ENCODE data around the gene SPTBN1. TPM values are rescaled to one million over a fixed set of nuclear protein-coding genes. Genes with fewer than 3 reads are reported as not detected.
A peak's percentile ranks its signal among the peaks of the same experiment; 100 is the strongest.

Gene SPTBN1
- total and polyA plus RNA-seq, 9 of the 15 experiments (the other 6 are each of a cell fraction or from before 2014, with no cell fraction given): 8.9 to 66.8 (median 31.4) TPM

DNA sequence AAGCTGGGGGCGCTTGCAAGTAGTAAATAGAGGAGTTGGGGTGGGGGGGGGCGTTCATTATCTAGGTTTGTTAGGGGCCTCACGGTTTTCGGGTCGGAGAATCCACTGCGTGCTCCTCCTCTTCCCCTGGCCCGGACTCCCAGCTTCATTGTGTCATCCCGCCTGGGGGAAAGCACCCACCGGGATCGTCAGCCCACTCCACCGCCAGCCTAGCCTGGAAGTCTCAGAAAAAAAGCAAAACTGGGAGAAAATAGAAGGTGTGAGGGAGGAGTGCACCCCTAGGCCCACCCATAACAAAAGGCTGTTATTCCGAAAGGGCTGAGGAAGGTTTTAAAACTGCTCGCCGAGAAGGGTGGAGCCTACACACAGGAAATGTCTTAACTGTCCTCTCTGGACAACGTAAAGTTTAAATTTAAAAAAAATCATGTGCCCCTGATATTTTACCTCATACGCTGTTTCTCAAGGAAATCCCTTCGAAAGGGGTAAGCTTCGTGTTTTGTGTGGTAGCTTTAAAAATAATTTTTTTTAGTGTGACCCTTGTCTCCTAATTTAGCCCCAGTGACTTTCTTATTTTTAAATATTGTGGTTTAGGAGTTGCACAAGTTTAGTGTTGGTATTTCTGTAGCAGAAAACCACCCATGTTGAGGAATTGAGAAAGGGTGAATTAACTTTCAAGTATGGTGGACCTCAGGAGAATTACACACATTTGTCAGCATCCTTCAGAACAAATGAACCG lies 104.2 kb downstream of the SPTBN1 start (continued):
- TF ChIP-seq, protein P1, sequence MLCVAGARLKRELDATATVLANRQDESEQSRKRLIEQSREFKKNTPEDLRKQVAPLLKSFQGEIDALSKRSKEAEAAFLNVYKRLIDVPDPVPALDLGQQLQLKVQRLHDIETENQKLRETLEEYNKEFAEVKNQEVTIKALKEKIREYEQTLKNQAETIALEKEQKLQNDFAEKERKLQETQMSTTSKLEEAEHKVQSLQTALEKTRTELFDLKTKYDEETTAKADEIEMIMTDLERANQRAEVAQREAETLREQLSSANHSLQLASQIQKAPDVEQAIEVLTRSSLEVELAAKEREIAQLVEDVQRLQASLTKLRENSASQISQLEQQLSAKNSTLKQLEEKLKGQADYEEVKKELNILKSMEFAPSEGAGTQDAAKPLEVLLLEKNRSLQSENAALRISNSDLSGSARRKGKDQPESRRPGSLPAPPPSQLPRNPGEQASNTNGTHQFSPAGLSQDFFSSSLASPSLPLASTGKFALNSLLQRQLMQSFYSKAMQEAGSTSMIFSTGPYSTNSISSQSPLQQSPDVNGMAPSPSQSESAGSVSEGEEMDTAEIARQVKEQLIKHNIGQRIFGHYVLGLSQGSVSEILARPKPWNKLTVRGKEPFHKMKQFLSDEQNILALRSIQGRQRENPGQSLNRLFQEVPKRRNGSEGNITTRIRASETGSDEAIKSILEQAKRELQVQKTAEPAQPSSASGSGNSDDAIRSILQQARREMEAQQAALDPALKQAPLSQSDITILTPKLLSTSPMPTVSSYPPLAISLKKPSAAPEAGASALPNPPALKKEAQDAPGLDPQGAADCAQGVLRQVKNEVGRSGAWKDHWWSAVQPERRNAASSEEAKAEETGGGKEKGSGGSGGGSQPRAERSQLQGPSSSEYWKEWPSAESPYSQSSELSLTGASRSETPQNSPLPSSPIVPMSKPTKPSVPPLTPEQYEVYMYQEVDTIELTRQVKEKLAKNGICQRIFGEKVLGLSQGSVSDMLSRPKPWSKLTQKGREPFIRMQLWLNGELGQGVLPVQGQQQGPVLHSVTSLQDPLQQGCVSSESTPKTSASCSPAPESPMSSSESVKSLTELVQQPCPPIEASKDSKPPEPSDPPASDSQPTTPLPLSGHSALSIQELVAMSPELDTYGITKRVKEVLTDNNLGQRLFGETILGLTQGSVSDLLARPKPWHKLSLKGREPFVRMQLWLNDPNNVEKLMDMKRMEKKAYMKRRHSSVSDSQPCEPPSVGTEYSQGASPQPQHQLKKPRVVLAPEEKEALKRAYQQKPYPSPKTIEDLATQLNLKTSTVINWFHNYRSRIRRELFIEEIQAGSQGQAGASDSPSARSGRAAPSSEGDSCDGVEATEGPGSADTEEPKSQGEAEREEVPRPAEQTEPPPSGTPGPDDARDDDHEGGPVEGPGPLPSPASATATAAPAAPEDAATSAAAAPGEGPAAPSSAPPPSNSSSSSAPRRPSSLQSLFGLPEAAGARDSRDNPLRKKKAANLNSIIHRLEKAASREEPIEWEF (CRISPR knock-in tag; IDR thresholded peaks at IDR 0.05): no peak
- TF ChIP-seq, protein P2, sequence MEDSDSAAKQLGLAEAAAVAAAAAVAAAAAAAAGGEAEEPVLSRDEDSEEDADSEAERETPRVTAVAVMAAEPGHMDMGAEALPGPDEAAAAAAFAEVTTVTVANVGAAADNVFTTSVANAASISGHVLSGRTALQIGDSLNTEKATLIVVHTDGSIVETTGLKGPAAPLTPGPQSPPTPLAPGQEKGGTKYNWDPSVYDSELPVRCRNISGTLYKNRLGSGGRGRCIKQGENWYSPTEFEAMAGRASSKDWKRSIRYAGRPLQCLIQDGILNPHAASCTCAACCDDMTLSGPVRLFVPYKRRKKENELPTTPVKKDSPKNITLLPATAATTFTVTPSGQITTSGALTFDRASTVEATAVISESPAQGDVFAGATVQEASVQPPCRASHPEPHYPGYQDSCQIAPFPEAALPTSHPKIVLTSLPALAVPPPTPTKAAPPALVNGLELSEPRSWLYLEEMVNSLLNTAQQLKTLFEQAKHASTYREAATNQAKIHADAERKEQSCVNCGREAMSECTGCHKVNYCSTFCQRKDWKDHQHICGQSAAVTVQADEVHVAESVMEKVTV (CRISPR knock-in tag; IDR thresholded peaks at IDR 0.05): no peak
- TF ChIP-seq ZFX (CRISPR knock-in tag; IDR thresholded peaks at IDR 0.05): peak; percentile 64
- no peak for TF ChIP-seq PHB (CRISPR knock-in tag; IDR thresholded peaks at IDR 0.05)
- TF ChIP-seq RBM22 (IDR thresholded peaks at IDR 0.05; ENCODE audit: low read depth, low read length, poor library complexity, severe bottlenecking): no peak
- TF ChIP-seq POLR2G (IDR thresholded peaks at IDR 0.05; ENCODE audit: low read depth, low read length): peak; percentile 47; the same call in 1 of the 2 replicates
- TF ChIP-seq TAF7 (tag; IDR thresholded peaks at IDR 0.05): no peak
- no peak for TF ChIP-seq TRIM24 (IDR thresholded peaks at IDR 0.05)
- no peak for TF ChIP-seq ZNF79 (CRISPR knock-in tag; IDR thresholded peaks at IDR 0.05; ENCODE audit: low read depth)
- no peak for TF ChIP-seq ZNF134 (CRISPR knock-in tag; conservative IDR thresholded peaks at IDR 0.05)
- TF ChIP-seq, protein P3, sequence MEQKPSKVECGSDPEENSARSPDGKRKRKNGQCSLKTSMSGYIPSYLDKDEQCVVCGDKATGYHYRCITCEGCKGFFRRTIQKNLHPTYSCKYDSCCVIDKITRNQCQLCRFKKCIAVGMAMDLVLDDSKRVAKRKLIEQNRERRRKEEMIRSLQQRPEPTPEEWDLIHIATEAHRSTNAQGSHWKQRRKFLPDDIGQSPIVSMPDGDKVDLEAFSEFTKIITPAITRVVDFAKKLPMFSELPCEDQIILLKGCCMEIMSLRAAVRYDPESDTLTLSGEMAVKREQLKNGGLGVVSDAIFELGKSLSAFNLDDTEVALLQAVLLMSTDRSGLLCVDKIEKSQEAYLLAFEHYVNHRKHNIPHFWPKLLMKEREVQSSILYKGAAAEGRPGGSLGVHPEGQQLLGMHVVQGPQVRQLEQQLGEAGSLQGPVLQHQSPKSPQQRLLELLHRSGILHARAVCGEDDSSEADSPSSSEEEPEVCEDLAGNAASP (IDR thresholded peaks at IDR 0.05): no peak
- TF ChIP-seq, protein P4, sequence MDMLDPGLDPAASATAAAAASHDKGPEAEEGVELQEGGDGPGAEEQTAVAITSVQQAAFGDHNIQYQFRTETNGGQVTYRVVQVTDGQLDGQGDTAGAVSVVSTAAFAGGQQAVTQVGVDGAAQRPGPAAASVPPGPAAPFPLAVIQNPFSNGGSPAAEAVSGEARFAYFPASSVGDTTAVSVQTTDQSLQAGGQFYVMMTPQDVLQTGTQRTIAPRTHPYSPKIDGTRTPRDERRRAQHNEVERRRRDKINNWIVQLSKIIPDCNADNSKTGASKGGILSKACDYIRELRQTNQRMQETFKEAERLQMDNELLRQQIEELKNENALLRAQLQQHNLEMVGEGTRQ (CRISPR knock-in tag; IDR thresholded peaks at IDR 0.05): no peak
- TF ChIP-seq CXXC5 (CRISPR knock-in tag; IDR thresholded peaks at IDR 0.05): 0 out of 2 replicates have a peak, but pooled peaks have one; percentile 11
- TF ChIP-seq, protein P5, sequence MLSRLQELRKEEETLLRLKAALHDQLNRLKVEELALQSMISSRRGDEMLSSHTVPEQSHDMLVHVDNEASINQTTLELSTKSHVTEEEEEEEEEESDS (CRISPR knock-in tag; IDR thresholded peaks at IDR 0.05): no peak
- no peak for TF ChIP-seq KDM5B (IDR thresholded peaks at IDR 0.05; ENCODE audit: insufficient replicate concordance, low read depth, low read length)
- TF ChIP-seq, protein P6, sequence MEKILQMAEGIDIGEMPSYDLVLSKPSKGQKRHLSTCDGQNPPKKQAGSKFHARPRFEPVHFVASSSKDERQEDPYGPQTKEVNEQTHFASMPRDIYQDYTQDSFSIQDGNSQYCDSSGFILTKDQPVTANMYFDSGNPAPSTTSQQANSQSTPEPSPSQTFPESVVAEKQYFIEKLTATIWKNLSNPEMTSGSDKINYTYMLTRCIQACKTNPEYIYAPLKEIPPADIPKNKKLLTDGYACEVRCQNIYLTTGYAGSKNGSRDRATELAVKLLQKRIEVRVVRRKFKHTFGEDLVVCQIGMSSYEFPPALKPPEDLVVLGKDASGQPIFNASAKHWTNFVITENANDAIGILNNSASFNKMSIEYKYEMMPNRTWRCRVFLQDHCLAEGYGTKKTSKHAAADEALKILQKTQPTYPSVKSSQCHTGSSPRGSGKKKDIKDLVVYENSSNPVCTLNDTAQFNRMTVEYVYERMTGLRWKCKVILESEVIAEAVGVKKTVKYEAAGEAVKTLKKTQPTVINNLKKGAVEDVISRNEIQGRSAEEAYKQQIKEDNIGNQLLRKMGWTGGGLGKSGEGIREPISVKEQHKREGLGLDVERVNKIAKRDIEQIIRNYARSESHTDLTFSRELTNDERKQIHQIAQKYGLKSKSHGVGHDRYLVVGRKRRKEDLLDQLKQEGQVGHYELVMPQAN (IDR thresholded peaks at IDR 0.05; ENCODE audit: borderline replicate concordance): no peak

Measured in K562 (cell line).